NCI-H748 (cell line): ENCODE results near the gene DENND2A.
"Not testable (repeated sequence)": the region's sequence is repeated elsewhere in the genome, so short reads cannot be mapped to it uniquely, and the experiment has no call there.

Experiments used
- DNase-seq: peaks from one replicate; lab custom pipeline; 2025; ENCODE audit not compliant: unreplicated experiment; lab: John Stamatoyannopoulos, UW

The DENND2A gene, protein sequence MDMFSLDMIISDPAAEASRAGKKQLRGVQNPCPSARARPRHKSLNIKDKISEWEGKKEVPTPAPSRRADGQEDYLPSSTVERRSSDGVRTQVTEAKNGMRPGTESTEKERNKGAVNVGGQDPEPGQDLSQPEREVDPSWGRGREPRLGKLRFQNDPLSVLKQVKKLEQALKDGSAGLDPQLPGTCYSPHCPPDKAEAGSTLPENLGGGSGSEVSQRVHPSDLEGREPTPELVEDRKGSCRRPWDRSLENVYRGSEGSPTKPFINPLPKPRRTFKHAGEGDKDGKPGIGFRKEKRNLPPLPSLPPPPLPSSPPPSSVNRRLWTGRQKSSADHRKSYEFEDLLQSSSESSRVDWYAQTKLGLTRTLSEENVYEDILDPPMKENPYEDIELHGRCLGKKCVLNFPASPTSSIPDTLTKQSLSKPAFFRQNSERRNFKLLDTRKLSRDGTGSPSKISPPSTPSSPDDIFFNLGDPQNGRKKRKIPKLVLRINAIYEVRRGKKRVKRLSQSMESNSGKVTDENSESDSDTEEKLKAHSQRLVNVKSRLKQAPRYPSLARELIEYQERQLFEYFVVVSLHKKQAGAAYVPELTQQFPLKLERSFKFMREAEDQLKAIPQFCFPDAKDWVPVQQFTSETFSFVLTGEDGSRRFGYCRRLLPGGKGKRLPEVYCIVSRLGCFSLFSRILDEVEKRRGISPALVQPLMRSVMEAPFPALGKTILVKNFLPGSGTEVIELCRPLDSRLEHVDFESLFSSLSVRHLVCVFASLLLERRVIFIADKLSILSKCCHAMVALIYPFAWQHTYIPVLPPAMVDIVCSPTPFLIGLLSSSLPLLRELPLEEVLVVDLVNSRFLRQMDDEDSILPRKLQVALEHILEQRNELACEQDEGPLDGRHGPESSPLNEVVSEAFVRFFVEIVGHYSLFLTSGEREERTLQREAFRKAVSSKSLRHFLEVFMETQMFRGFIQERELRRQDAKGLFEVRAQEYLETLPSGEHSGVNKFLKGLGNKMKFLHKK

DNA sequence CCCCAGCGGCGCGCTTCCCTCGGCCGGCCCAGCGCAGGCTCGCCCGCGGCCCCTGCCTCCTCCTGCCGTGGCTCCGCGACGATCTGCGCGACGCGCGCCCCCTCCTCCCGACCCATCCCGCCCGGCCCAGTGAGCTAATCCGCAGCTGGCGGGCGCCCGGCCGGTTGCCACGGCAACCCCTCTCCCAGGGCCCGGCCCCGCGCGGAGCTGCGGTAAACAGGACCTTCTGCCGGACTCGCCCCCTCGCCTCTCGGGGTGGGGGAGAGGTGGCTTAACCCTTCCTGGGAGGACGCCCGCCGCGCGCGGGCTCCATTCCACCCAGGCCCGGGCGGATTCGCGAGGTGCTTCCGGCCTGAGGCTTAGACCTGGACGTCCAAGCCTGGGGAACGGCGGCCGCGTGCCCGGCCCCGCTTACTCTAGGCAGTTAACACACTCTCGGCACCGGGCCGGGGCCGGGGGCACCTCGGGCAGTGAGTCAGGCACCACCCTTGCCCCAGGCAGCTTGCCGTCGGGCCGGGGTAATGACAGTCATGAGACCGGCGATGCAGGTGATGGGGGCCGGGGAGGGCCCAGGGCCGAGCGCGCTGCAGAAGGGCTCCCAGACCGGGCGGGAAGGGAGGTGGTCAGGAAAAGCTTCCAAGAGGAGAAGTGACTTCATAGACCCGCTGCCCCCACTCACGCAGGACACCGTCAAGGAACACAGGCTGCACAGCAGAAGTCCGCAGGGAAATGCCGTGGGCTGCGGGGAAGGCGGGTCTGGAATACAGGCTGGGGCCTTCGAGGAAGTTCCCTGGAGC lies at the start of gene DENND2A:
Gene DENND2A, minus strand, starts transcription at position 87 of the 797 bp plus-strand sequence. CDS start 38,416 bp downstream, outside the sequence.
- peak; percentile 93 for DNase-seq

DNA sequence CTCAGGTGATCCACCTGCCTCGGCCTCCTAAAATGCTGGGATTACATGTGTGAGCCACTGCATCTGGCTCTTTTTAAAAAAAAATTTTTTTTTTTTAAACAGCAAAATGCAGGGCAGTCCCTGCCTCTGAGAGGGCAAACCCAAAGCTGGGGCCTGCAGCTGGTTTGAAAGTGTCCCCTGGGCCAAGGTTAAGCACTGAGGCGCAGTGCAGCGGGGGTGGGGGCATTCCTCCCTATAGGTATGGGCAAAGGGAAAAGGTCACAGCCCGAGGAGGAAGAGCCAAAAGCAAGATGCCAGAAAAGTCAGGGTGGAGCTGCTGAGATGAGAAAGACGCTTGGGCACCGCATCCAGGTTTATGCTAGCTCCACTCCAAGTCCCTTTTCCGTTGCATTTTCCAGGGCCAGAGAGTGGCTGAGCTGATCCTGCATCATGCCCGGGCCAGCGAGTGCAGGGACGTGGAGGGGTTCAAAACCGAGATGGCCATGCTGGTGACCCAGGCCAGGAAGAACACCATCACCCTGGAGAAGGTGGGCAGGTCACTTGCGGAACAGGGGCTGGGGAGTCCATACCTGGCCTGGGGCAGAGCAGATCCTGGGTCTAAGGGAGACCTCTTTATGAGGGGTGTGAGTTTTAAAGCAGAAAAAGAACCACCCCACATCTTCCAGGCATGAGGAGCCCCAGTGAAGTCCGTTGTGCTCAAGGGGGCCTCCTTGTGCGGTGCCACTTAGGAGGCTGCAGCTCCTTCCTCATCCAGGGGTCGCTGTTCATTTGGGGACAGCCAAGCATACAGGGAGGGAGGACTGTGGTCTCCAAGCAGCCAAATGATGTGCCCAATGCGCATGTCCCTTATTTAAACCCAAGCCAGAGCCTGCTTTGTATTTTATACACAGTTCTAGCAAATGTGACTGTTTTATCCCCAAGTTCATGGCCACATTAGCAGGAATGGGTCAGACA lies 48.9 kb upstream of the DENND2A start:
- DNase-seq: no peak

DNA sequence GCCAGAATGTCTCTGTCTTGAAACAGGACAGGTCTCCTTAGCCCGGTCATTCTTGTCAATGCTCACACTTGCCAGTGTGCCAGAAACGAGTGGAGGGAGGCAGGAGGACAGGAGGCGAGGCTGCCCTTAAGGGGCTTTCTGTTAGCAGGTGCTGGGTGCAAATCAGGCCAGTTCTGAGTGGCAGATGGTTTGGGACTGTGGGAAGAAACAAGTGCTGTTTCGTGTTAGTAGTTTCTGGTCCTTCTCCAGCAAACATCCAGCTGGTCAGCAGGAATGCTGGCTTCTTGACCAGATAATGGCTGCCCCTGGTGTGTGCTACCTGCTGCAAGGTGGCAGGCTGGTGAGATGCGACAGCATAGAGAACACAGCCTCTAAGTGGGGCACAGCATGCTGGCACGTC lies 47.7 kb upstream of the DENND2A start:
- DNase-seq: no peak

DNA sequence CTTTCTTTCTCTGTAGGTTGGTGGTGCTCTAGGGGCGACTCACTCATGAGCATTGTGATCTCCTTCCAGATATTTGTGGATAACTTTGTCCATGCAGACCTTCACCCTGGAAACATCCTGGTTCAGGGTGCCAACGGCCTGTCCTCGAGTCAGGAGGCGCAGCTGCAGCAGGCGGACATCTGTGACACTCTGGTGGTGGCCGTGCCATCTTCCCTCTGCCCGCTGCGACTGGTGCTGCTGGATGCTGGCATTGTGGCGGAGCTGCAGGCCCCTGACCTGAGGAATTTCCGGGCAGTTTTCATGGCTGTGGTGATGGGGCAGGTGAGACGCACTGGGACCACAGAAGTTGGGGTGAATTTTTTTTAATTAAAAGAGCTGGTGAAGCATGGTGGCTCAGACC lies 46.3 kb upstream of the DENND2A start:
- DNase-seq: no peak

DNA sequence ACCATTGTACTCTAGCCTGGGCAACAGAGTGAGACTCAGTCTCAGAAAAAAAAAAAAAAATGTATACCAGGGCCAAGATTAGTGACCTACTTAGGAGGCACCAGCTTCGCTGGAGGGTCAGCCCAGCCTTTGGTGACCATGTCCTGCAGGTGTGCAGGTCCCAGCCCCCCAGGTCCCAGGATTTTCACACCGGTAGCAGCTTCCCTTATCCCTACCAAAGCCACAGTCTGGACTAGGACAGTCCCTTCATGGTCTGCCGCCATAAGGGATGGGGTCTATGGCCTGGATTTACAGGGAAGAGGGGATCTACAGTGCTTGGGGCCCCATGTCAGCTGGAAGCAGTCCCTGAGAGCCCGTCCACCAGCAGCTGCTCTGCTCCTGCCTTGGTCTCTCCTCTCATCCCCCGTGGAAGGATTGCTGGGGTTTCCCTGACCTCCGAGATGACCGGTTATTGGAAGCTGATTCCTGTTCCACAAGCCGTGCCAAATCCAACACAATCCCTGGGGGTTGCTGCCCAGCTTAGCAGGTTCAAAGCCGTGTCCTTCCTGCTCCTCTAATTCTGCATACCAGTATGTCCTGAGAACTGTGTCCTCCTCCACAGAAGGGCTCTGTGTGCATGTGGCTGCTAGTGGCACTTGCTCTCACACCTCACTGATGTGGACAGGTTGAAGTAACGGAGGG lies 44.9 kb upstream of the DENND2A start:
- DNase-seq: no peak

DNA sequence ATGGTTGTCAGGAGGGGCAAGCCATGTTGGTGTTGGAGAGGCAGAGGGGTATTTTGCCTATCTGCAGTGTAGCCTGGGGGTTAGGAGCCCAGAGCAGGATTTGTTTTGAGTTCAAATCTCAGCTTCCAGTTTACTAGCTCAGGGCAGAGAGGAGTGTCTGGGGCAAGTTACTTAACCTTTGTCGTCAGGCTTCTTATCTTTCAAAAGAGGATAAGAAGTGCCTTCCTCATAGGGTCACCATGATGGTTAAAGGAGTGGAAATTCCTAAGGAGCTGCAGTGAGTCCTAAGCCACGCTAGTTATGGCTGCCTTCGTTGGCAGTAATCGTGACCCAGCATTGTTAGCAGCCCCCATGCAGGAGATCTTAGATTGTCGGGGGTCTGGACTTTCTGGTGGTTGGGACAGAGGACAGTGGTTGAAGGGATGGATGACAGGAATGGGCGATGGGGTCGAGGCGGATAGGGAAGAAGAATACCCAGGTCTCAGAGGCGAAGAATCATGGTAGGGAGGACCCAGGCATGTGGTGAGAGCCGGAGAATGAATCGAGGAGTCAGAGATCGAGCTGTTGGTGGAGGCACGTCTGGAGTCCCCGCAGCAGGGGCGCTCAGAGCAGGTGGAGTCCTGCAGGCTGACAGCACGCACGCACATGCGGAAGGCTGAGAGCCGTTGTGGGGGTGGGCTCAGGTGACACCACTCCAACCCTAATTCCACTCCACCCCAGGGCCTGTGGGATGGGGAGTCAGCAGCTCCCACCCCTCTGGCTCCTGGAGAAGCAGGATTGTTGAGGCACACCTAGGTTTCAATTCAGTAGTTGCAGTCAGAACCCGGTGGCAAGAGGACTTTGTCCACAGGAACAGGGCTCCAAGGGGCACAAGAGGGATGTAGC lies 43.7 kb upstream of the DENND2A start:
- no peak for DNase-seq

DNA sequence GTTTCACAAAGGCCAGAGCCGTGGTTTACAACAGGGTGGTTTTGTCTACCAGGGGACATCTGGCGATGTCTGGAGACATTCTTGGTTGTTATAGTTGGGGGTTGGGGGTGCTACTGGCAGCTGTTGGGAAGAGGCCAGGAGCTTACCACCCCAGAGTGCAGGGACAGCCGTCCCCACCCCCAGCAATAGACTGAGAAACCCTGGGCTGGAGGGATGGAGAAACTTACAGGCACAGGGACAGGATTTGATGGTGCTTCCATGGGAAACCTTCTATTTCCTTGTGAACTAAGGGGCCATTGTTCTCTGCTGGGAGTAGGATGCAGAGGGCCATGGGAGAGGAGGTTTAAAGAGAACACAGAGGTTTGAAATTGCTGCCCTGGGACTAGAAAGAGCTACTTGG lies 43.0 kb upstream of the DENND2A start:
- DNase-seq: no peak

DNA sequence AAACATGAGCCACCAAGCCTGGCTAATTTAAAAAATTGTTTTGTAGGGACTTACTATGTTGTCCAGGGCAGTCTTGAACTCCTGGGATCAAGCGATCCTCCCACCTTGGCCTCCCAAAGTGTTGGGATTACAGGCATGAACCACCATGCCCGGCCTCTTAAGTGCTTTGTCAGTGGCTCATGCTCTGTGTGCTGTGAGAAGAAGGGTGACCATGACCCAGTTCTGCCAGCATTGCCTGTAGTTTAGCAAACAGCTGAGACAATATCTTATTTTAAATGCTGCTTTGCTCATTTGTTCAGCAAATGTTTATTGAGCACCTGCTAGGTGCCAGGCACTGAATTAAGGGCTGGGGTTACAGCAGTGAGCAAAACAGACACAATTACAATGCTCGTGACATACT lies 41.2 kb upstream of the DENND2A start:
- DNase-seq: no peak

DNA sequence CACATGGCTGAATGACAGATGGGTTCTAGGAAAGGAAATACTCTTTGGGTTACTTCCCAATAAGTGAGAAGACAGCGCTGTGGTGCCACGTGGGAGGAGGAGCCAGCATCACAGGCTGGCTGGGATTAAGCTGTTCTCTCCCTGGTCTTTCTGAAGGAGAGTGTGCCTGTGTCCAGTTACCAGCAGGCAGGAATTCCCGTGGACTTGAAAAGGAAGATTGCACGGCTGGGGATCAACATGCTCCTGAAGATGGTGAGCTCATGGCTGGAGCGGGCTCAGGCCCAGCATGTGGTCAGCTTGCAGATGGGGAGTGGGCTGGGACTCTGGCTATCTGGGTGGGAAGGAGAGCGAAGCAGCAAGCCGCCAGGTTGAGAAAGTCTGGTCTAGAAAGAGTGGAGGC lies 40.3 kb upstream of the DENND2A start:
- DNase-seq: no peak

DNA sequence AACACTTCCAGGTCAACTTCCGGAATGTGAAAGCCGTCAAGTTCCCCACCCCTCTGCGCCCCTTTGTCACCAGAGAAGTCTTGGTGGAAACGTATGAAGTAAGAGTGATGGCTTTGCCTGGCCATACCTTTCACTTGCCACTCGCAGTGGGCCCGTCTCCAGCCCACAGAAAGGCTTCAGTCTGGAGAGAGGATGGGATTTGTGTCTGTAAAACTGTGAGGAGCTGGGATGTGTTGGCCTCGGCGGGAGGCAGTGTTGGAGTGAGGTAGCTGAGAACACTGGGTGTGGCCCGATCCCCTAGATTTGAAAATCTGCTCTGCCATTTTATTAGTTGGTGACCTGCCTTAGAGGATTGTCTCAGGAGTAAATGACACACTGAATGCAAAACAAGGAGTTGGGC lies 38.6 kb upstream of the DENND2A start:
- DNase-seq: no peak

DNA sequence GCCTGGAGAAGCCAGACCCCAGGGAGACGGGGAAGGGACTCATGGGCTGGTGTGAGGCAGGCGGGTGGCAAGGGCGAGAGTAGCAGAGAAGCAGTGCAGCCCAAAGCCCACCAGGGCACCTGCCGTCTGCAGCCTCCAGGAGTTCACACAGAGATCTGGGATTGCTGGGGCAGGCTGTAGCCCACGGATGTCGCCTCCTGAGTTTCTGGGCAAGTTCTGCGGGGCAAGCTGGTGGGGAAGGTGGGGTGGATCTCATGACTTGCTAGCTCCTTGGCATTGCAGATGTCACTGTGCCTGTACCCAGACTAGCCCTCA lies 38.2 kb upstream of the DENND2A start:
- no peak for DNase-seq

DNA sequence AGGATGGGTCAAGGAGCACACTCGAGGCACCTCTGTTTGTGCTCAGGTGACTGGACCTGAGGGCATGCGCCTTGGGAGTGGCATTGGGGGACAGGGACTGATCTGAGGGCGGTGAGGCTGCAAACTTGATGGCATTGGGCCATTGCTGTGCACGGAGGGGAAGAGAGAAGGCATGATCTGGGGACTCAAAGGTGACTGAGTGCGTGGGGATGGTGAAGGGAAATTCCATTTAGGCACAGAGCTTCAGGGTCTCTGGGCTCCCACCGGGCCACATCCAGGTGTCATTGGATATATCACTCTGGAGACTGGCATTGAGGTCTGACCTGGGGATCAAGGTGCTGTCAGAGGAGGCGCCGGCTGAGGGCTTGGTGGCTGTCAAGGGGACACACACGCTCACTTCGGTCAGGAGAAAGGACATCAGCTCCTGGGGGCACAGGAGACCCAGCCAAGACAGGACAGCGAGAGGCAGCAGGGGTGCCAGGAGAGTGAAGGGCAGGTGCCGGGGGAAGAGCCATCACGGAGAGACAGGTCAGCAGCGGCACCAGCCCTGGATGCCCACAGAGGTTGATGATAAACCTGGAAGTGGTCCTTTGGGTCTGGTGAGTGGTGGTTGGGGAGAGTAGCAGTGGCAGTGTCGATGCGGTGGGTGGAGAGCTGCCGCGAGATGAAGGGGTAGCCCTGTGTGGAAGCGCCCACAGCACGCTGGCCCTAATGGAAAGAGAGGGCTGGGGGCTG lies 37.6 kb upstream of the DENND2A start:
- DNase-seq: no peak

DNA sequence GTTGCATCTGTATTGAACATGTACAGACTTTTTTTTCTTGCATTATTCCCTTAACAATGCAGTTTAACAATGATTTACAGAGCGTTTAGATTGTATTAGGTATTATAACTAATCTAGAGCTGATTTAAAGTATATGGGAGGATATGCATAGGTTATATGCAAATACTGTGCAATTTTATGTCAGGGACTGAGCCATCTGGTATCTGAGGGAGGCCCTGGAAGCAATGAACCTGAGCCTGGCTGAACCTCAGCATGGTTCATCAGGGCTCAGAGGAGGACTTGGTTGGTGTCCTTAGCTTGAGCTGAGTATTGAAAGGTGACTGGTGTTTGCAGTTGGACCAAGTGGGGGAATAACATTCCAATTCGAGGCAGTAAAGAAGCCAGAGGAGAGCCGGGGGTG lies 36.9 kb upstream of the DENND2A start:
- no peak for DNase-seq

DNA sequence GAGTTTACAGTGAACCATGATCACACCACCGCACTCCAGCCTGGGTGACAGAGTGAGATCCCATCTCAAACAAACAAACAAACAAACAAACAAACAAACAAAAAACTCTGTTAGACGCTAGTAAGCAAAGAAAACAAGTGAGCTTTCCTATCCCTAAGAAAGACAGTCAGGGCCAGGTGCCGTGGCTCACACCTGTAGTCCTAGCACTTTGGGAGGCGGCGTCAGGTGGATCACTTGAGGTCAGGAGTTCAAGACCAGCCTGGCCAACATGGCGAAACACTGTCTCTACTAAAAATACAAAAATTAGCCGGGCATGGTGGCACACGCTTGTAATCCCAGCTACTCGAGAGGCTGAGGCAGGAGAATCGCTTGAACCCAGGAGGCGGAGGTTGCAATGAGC lies 36.3 kb upstream of the DENND2A start:
- not testable (repeated sequence) for DNase-seq

DNA sequence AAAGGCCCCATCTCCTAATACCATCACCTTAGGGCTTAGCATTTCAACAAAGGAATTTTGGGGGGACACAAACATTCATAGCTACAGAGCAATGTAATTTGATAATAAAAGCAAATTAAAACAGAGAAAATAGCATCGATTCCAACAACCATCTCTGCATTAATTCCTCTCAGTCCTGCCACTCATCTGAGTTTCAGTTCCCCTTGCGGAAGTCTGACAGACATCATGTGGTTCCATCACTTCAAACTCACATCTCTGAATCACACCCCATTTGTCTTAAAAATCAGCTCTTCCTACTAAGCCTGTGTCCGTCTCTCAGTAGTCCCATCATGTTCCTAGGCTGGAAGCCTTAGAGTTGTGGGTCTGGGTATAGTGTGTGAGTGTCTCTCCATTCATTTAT lies 35.7 kb upstream of the DENND2A start:
- DNase-seq: no peak

DNA sequence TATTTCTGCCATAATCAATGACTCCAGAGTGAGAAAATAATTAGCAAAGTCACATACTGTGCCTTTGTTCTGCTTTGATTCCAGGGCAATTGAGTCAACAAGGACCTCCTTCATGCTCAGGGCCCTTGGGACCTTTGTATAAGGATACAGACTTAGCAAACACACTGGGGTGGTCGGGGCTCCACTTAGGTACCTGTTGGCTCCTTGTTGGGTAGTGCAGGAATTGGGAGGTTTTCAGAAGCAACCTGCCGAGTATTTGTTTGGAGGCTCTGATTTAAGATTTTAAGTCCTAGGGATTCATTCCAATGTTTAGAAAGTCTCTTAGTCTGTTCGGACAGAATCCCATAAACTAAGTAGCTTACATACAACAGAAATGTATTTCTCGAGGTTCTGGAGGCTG lies 35.1 kb upstream of the DENND2A start:
- DNase-seq: no peak

DNA sequence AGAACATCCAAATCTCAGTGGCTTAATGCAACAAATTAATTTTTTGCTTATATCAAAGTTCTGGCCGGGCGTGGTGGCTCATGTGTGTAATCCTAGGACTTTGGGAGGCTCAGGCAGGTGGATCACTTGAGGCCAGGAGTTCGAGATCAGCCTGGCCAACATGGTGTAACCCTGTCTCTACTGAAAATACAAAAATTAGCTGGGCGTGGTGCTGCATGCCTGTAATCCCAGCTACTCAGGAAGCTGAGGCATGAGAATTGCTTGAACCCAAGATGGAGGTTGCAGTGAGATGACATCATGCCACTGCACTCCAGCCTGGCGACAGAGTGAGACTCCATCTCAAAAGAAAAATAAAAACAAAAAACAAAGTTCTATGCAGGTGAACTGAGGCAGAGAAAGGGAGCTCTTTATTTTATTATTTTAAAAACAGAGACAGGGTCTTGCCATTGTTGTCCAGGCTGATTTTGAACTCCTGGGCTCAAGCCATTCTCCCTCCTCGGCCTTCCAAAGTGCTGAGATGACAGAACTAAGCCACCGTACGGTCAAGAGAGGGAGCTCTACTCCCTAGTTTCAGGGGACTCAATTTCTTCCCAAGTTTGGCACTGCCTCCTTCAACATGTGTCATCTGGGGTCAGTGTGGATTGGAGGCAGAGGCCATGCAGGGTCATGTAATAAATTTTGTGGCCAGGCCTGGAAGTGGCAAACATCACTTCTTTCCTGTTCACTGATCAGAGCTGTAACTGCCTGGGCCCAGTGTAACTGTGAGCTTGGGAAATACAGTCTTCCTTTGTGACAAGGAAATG lies 34.5 kb upstream of the DENND2A start:
- DNase-seq: peak; percentile 42
